Measurements from ENCODE around the gene SIPA1L3.
"Not testable (repeated sequence)": the region's sequence is repeated elsewhere in the genome, so short reads cannot be mapped to it uniquely, and the experiment has no call there.

Gene SIPA1L3

DNA sequence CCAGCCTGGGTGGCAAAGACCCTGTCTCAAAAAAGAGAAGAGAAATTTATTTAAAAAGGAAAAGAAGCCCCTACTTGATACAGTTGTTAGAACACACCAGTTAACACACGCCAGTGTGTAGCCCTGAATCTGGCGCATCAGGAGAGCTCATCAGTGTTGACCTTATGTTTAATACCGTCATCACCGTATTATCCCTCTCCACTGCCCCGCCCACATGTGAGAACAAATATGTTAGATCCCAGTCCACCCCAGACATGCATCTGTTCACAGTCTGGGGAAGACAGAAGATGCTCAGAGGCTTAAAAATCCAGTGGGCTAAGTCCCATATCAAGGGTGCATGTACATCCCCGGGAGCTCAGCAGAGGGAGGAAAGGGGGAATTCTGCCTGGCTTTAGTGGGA is 161.8 kb downstream of the SIPA1L3 start:
- DNase-seq (ENCODE audit: low read depth in 2 of 2): no peak

DNA sequence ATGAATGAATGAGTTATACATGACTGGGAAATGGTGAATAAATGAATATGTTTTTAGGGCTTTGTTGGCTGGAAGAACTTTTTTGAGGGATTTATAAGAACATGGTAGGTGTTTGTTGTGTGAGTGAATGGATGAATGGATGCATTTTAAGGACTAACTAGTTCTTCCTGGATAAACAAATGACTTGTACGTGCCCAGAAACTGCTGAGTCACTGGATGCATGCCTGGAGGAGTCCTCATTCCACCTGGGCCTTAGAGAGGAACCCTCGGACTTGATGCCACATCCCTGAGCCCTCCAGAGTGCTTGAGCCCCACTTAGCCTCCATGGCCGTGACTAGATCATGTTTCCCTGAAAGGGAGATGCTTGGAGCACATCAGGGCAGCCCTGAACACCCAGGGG is 163.6 kb downstream of the SIPA1L3 start:
- DNase-seq (ENCODE audit: low read depth in 2 of 2): no peak

DNA sequence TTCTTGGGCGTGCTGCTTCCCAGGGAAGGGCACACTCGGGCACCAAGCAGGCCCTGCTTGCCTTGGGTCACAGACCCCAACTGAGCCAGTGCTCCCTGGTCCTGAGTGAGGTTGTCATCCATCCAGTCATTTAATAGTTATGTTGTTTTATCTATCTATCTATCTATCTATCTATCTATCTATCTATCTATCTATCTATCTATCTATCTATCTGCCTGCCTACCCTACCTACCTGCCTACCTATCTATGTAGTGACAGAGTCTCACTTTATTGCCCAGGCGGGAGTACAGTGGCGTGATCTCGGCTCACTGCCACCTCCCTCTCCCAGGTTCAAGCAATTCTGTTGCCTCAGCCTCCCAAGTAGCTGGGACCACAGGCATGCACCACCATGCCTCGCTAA is 164.0 kb downstream of the SIPA1L3 start:
- DNase-seq (ENCODE audit: low read depth in 2 of 2): not testable (repeated sequence)

DNA sequence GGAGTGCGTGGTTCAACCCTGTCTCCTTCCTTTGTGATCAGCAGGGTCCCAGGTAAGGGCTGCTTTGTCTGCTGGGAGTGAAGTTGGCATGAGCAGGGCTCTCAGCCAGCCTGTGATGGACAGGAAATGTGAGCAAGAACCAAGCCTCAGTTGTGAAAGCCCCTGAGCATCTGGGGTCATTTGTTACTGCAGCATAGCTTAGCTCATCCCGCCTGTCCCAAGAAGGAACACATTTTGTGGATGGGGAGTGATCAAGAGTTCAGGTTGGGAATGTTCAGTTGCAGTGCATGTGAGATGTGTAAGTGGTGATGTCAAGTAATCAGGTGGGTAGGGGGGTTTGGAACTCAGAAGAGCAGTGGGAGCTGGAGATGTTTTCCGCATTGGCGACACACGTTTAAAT is 164.6 kb downstream of the SIPA1L3 start:
- no peak for DNase-seq (ENCODE audit: low read depth in 2 of 2)

DNA sequence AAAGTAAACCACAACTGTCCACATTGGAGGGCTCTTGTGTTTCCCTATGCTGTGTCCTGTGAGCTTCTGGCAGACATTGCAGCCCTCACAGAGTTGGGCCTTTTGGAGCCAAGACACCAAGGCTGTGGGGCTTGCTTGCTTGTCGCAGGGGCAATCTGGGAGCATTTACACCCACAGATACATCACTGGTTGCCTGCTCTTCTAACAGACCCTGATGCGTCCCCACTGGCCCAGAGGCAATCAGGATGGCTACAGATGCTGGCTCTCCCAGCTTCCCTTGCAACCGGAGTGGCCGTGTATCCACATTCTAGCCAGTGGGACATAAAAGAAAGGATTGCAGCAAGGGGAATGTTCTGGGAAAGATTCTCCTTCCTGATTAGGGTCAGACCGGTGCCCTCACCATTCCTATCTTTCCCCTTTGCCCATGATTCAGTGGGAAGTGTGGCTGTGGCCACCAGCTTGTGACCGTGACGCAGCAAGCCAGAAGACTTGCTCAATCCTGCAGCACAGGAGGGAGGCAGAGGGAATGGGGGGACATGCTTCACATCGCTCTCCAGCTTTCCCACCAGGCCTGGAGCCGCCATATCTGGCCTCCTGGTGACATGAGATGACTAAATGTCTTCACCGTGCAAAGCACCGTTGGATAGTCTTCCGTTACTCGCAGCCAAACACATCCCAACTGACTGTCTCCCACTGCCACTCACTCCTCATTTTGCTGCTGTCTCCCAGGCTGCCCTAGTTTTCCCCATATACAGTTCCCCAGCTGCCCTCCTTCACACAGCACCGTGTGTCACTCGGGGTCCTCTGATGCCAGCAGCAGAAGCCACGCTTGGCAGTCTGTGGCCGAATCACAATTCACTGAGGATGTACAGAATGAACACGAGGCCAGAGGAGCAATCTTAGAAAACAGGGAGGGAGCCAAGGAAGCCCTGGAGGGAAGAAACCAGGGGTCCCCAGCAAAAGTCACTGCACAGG is 166.1 kb downstream of the SIPA1L3 start:
- DNase-seq (ENCODE audit: low read depth in 2 of 2): no peak

DNA sequence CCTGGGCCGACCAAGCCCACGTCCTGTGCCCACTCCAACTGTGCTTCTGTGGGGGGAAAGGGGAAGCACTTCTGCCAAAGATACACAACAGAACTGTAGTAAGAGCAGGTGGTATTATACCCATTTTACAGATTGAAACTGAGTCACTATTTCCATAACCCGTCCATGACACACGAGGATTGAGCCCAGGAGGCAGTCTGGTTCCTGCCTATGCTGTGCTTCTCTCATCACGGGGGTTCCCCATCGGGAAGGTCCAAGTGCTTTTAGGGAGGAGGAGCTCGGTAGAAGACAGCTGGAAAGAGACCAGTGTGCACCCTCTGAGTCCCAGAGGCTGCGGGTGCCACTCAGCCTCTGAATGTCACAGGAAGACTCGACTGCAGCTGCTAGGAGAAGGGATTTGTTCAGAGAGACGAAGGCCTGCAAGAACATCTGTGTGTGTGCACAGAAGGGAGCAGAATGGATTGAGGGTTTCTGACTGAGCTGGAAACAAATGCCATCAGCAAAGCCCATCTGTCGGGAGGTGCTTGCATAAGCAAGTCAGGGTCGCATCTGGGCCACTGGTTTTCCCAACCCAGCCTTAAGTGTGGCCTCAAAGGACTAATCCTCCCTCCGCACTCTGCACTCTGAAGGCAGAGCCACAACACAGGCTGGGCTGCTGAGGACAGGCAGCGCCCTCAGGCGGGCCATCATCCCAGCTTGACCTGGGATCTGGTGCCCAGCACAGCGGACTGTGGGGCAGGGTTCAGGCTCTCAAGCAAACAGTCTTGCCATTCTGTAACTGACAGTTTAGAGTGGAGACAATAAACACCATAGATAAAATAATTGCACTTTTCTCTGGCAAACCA is 167.1 kb downstream of the SIPA1L3 start:
- no peak for DNase-seq (ENCODE audit: low read depth in 2 of 2)

DNA sequence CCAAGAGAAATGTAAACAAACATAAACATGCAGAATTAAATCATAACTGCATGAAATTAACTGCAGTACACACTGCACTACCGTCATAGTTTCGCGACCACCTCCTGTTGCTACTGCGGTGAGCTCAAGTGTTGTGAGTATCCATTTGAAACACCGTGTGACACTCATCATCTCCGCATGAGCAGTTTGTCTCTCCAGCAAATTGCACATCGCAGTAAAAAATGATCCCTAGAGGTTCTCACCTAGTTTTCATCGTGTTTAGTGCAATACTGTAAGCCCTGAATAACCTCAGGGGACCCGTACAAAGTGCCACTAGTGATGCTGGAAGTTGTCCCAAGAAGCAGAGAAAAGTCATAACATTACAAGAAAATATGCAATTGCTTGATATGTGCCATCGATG is 169.3 kb downstream of the SIPA1L3 start:
- no peak for DNase-seq (ENCODE audit: low read depth in 2 of 2)

DNA sequence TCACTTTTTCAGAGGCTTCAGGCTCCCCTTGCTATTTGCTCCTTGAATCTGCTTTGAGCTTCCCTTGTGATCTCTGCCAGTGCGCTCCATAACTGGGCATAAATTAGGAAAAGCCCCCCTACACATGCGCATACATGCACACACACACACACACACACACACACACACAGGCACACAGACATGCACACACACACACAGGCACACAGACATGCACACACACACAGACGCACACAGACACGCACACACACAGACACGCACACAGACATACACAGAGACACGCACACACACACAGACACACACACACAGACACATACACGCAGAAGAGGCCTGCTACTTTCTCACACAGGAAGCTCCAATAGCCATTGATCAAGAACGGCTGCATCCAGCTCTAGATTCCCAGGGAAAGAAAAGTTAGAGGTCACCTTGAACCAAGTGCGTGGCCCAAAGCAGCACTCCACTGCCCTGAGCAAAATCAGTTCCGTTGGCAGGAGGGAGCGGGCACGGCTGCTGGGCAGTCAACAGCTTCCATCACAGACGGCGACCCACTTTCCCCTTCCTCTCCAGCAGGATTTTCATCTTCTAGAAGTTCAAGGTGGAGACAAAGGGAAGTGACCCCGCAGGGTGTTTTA is 171.4 kb downstream of the SIPA1L3 start:
- no peak for DNase-seq (ENCODE audit: low read depth in 2 of 2)

DNA sequence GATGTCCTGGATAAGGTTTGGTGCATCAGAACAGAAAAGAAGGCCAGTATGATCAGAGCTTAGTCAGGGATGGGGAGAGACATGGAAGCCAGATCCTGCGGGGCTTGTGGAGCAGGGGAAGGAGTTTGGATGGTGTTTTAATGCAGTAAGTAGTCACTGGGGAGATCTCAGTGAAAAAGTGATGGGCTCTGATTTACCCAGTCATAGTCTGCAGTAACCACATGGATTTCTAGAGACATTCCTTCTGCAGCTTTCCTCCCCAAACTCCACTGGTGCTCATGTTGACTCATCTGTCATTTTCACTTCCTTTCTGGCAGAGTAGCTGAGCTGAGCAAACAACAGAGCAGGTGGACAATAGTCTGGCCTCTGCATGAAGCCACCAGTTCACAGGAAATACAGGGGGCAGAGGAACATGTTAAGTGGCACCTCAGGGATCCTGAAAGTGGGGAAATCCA is 172.9 kb downstream of the SIPA1L3 start:
- DNase-seq (ENCODE audit: low read depth in 2 of 2): no peak

DNA sequence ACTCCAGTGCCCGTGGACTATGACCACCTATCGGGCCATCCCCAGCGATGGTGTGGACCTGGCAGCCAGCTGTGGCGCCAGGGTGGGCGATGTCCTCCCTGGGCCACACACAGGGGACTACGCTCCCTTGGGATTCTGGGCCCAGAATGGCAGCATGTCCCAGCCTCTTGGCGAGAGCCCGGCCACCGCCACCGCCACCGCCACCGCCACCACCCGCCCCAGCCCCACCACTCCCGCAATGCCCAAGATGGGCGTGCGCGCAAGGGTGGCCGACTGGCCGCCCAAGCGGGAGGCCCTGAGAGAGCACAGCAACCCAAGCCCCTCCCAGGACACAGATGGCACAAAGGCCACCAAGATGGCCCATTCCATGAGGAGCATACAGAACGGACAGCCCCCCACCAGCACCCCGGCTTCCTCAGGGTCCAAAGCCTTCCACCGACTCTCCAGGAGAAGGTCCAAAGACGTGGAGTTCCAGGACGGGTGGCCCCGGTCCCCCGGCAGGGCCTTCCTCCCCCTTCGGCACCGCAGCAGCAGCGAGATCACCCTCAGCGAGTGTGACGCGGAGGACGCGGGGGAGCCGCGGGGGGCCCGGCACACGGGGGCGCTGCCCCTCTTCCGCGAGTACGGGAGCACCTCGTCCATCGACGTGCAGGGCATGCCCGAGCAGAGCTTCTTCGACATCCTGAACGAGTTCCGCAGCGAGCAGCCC is 174.7 kb downstream of the SIPA1L3 start:
- DNase-seq (ENCODE audit: low read depth in 2 of 2): no peak

DNA sequence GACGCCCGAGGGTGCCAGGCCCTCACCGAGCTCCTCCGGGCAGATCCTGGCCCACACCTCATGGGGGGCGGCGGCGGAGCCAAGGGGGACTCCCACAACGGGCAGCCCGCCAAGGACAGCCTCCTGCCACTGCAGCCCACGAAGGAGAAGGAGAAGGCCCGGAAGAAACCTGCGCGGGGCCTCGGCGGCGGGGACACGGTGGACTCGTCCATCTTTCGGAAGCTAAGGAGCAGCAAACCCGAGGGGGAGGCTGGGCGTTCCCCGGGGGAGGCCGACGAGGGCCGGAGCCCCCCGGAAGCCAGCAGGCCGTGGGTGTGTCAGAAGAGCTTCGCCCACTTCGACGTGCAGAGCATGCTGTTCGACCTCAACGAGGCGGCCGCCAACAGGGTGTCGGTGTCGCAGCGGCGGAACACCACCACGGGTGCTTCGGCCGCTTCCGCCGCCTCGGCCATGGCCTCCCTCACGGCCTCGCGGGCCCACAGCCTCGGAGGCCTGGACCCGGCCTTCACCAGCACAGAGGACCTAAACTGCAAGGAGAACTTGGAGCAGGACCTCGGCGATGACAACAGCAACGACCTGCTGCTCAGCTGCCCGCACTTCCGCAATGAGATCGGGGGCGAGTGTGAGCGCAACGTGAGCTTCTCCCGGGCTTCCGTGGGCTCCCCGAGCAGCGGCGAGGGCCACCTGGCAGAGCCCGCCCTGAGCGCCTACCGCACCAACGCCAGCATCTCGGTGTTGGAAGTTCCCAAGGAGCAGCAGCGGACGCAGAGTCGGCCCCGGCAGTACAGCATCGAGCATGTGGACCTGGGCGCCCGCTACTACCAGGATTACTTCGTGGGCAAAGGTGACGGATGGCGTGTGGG is 175.5 kb downstream of the SIPA1L3 start:
- no peak for DNase-seq (ENCODE audit: low read depth in 2 of 2)

DNA sequence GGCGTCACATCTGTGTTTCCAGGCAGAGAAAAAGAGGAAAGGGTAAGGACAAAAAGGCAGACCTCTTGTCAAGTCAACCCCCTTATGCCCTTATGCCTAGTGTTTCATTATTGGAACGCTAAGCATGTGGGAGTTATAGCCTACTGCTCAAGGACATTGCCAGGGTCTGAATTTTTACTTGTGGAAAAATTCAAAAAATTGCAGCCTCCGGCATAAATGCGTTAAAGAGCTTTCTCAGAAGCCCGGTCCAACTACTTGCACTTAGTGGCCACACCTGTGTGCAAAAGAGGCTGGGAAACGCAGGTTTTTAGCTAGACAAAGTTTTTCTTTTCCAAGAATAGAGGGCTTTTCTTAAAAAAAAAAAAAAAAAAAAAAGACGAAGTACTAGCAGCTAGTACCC is 177.2 kb downstream of the SIPA1L3 start:
- no peak for DNase-seq (ENCODE audit: low read depth in 2 of 2)

DNA sequence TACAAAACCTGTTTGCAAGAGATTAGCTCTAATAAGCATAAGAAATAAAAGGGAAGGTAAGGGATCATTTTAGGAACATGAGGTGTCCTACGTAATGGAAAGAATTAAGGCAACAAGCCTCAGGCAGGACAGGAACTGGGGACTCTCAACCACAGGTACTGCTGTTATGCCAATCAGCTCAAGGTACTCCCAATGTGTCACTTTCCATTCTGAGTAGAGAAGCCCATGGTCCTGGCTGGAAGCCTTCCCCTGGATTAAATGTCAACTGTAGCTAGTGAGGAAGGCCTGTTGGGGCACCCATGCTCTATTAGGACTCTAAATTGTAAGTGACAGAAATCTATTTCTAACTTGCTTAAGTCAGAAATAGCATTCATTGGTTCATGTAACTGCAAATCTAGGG is 182.4 kb downstream of the SIPA1L3 start:
- DNase-seq (ENCODE audit: low read depth in 2 of 2): no peak

DNA sequence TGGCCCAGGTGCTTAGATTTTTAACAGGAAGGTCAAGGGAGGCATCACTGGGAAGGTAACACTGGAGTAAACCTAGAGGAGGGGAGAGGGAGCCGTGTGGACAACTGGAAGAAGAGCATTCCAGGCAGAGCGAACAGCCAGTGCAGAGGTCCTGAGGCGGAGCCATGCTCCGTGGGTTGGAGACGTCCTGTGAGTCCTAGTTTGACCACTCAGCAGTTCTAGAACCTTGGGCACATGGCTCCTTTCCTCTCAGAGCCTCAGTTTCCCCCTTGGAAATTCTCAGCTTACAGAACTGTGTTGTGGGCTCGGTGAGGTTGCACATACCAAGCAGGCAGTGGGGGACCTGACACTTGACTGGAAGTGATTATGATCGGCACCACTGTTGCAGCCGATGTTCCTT is 186.1 kb downstream of the SIPA1L3 start:
- DNase-seq (ENCODE audit: low read depth in 2 of 2): no peak

DNA sequence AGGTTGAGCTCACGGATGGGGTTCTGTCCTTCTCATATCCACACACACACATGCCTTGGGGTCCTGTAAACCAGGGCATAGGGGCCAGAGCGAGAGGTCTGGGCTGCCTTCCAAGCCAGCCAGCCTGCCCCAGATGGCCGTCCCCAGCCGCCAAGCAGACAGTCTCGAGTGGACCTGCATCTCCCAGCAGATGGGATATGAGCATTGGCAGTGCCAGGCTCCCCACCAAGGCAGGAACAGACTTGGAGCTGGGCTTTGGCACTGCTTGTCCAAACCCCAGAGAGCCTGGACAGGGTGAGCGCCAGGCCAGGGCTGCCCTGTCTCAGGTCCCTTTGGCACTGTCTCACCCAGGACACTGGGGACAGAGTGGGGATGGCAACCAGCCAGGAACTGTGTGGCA is 186.6 kb downstream of the SIPA1L3 start:
- no peak for DNase-seq (ENCODE audit: low read depth in 2 of 2)

DNA sequence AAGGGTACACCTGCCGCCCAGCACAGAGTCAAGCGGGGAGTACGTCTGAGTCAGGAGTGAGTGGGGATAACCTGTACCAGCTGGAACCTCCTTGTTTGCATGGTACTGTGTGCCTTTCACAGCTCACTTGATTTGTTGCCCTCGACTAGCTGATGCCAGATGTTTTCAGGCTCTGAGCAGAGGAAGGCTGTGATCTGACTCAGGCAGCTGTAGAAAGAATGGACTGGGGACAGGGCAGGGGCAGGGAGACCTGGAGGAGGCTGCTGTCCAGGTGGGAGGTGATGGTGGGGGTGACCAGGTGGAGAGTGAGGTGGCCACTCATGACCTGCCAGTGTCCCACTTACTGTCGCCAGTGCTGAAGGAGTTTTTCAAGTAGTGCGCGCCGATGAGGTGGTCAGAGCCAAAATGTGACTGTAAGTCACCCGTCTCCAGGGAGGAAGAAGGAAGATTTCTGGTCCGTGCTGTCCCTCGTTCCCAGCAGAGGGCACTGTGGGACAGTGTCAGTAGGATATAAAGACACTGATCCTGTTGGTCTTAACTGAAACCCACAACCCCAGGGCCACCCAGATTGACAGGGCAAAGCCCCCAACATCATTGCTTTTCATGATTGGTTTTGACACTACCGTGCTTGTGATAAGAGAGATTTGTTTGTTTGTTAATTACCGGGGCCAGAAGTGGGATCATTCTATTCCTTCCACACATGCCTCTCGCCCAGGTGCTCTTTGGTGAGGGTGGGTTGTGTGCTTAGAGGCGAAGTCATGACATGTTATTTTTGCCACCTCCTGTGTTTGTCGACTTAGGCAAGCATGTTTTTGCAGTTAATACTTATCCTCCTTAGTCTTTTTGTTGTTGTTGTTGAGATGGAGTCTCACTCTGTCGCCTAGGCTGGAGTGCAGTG is 188.7 kb downstream of the SIPA1L3 start:
- DNase-seq (ENCODE audit: low read depth in 2 of 2): peak; percentile 14 to 17

DNA sequence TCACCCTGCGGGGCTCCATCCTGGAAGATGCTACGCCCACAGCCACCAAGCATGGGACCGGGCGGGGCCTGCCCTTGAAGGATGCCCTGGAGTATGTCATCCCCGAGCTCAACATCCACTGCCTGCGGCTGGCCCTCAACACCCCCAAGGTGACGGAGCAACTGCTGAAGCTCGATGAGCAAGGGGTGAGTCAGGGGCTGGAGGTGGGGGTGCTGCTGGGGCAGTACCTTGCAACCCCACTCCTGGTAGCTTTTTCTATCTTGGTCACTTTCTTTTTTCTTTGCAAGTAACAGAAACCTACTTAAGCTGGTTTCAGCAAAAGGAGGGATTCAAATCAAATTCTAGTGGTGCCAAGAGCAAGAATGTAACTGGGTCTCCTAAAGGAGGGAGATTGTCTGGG is 193.0 kb downstream of the SIPA1L3 start:
- no peak for DNase-seq (ENCODE audit: low read depth in 2 of 2)

DNA sequence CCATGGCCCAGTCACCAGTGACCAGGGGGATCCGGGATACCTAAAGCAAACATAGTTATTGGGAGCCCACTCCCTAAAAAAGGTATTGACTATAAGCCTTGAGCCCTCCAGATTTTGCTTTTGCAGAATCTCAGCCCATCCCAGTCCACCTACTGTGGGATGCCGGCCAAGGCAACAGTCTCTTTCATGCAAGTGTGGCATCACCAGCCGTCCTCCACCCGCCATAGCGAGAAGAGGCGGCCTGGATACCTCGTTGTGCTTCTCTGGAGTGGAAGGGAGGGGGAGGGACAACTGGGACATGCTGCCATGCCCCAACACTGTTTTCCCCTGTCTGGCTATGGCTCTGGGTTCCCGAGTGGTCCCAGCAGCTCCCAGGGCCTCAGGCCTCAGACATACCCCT is 193.6 kb downstream of the SIPA1L3 start:
- DNase-seq (ENCODE audit: low read depth in 2 of 2): no peak

DNA sequence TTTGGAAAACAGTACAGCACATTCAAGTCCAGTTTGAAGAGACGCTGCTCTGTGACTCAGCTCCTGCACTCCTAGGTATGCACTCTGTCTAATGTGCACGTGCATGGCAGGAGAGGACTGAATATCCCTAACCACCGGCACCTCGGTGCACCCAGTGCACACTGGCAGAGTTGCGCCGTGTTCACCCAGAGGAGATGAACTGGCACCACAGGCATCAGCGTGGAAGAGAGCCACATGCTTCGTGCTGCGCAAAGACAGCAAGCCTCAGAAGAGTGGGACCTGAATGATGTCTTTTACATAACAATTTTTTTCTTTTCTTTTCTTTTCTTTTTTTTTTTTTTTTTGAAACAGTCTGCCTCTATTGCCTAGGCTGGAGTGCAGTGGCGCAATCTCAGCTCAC is 194.7 kb downstream of the SIPA1L3 start:
- DNase-seq (ENCODE audit: low read depth in 2 of 2): no peak

DNA sequence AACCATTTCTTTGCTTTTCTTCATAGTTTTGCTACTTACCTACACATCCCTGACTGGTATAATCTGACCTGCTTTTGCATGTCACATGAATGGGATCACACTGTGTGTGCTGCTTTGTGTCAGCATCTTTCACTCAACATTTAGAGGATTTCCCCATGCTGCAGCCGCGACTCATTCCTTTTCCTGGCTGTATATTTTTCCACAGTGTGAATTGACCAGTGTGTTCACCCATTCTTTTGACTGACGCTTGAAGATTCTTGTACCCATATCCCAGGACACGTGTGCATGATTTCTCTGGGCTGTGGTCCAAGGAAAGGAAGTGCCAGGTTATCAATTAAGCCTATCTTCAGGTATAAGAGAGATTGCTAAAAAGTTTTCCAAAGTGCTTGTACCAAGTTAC is 198.6 kb downstream of the SIPA1L3 start:
- DNase-seq (ENCODE audit: low read depth in 2 of 2): no peak
